ENCODE measurements around the gene PIK3R6. TPM values are rescaled to one million over a fixed set of nuclear protein-coding genes. Genes with fewer than 3 reads are reported as not detected.

PIK3R6 gene
- total and polyA plus RNA-seq, 12 donors, result 0.17 to 1.7 (median 0.83) TPM

DNA sequence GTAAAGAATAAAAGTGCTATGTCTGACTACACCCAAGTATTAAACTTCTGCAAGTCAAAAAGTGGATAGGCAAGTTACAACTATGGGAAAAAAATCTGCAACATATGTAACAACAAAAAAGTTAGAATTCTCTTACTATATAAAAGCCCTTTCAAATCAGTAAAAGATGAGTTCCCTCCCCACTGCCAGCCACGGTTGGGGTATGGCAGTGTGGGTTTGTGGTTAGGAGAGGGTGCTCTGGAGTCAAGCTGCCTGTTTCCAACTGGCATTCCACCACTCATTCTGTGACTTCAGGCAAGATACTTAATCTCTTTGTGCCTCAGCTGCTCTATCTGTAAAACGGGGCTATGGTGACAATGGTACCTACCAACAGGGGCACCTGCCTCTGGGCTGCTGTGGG is 41.7 kb downstream of the PIK3R6 start:
- WGBS, 4 donors, result 63 to 76% (median 69%) methylated on average over 2 of the region's 2 CpGs
- TF ChIP-seq, protein P1, sequence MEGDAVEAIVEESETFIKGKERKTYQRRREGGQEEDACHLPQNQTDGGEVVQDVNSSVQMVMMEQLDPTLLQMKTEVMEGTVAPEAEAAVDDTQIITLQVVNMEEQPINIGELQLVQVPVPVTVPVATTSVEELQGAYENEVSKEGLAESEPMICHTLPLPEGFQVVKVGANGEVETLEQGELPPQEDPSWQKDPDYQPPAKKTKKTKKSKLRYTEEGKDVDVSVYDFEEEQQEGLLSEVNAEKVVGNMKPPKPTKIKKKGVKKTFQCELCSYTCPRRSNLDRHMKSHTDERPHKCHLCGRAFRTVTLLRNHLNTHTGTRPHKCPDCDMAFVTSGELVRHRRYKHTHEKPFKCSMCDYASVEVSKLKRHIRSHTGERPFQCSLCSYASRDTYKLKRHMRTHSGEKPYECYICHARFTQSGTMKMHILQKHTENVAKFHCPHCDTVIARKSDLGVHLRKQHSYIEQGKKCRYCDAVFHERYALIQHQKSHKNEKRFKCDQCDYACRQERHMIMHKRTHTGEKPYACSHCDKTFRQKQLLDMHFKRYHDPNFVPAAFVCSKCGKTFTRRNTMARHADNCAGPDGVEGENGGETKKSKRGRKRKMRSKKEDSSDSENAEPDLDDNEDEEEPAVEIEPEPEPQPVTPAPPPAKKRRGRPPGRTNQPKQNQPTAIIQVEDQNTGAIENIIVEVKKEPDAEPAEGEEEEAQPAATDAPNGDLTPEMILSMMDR (IDR thresholded peaks at IDR 0.05), result no peak
- no peak for TF ChIP-seq POLR2A (IDR thresholded peaks at IDR 0.05)
- no peak overlapping the region for H3K27ac ChIP-seq
- H3K4me1 ChIP-seq (replicated peaks in 1 of 2), result no peaks in the 10 kb centered on the region
- no peaks in the 10 kb centered on the region for H3K36me3 ChIP-seq (replicated peaks in 1 of 2)
- H3K27me3 ChIP-seq, result no peaks in the 10 kb centered on the region
- H3K4me3 ChIP-seq, result no peak overlapping the region
- intact Hi-C loops (cut with DNase I), result no loop called here
- DNase-seq, result no peak
- no peaks in the 10 kb centered on the region for H3K9me3 ChIP-seq (replicated peaks in 1 of 3)

GRCh38 chr17:8823279-8823678 is 44.2 kb downstream of the PIK3R6 start:
- intact Hi-C loops (cut with DNase I), result no loop called here
- no peaks in the 10 kb centered on the region for H3K9me3 ChIP-seq (replicated peaks in 1 of 3)
- H3K4me3 ChIP-seq, result no peak overlapping the region
- peak in 1 of 7 donors; percentile 9 for DNase-seq
- H3K36me3 ChIP-seq (replicated peaks in 1 of 2), result no peaks in the 10 kb centered on the region
- H3K27me3 ChIP-seq, result no peaks in the 10 kb centered on the region
- no peak overlapping the region for H3K27ac ChIP-seq
- WGBS, 4 donors, result 81 to 91% (median 85%) methylated on average over 5 of the region's 5 CpGs
- TF ChIP-seq, protein P1 (IDR thresholded peaks at IDR 0.05), result no peak
- no peak for TF ChIP-seq POLR2A (IDR thresholded peaks at IDR 0.05)
- no peaks in the 10 kb centered on the region for H3K4me1 ChIP-seq (replicated peaks in 1 of 2)

- TF ChIP-seq POLR2A (IDR thresholded peaks at IDR 0.05), result no peak
- TF ChIP-seq, protein P1 (IDR thresholded peaks at IDR 0.05), result no peak
- peak in 1 of 7 donors; percentile 15 for DNase-seq
- H3K36me3 ChIP-seq (replicated peaks in 1 of 2), result no peaks in the 10 kb centered on the region
- intact Hi-C loops (cut with DNase I), result no loop called here
- H3K4me3 ChIP-seq, result no peak overlapping the region
- no peaks in the 10 kb centered on the region for H3K27me3 ChIP-seq
- H3K9me3 ChIP-seq (replicated peaks in 1 of 3), result no peaks in the 10 kb centered on the region
- H3K27ac ChIP-seq, result no peak overlapping the region
- H3K4me1 ChIP-seq (replicated peaks in 1 of 2), result no peaks in the 10 kb centered on the region
- 77 to 92% (median 81%) methylated on average over 1 to 5 of the region's 5 CpGs for WGBS, 4 donors
Measured at GRCh38 chr17:8822401-8823035, 45.0 kb downstream of the PIK3R6 start.

GRCh38 chr17:8821446-8822105 is 45.9 kb downstream of the PIK3R6 start:
- H3K36me3 ChIP-seq (replicated peaks in 1 of 2), result no peaks in the 10 kb centered on the region
- 73 to 86% (median 79%) methylated on average over 10 of the region's 10 CpGs for WGBS, 4 donors
- H3K27me3 ChIP-seq, result no peaks in the 10 kb centered on the region
- no peak overlapping the region for H3K27ac ChIP-seq
- H3K9me3 ChIP-seq (replicated peaks in 1 of 3), result no peaks in the 10 kb centered on the region
- no peaks in the 10 kb centered on the region for H3K4me1 ChIP-seq (replicated peaks in 1 of 2)
- DNase-seq, result no peak
- H3K4me3 ChIP-seq, result no peak overlapping the region
- intact Hi-C loops (cut with DNase I), result no loop called here
- TF ChIP-seq POLR2A (IDR thresholded peaks at IDR 0.05), result no peak
- TF ChIP-seq, protein P1 (IDR thresholded peaks at IDR 0.05), result no peak
